Astrocyte (in vitro differentiated cells and primary cell): ENCODE results near the gene POLR2H.

Experiments
- EZH2 ChIP-seq: IDR thresholded peaks from 2 replicates; pipeline ENCODE4 v1.6.1; 2012; ENCODE audit warnings: mild to moderate bottlenecking, low read length, inconsistent platforms; ENCODE audit not compliant: insufficient read depth
- TF ChIP-seq, protein P1 (sequence below): IDR thresholded peaks from 2 replicates; pipeline ENCODE4 v1.5.1; 2011; ENCODE audit warnings: low read depth, mild to moderate bottlenecking, inconsistent platforms, low read length, moderate library complexity; ENCODE audit not compliant: insufficient read depth

DNA sequence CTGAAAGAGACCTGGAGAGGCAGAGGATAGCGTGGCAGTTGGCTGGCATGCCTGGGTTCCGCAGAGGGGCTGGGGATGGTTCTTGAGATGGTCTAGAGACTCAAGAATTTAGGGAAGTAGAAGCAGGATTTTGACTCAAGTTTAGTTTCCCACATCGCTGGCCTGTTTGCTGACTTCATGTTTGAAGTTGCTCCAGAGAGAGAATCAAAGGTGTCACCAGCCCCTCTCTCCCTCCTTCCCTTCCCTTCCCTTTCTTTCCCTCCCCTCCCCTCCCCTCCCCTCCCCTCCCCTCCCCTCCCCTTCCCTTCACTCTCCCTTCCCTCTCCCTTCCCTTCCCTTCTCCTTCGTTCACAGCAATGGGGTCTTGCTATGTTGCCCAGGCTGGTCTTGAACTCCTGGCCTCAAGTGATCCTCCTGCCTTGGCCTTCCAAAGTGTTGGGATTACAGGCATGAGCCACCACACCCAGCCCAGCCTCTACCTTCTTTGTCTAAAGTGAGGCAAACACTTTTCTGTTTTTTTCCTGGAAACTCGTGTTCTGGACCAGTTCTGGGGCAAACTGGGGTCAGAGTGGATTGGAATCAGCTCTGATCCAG, 28.5 kb downstream of the POLR2H start:
- TF ChIP-seq, protein P1, sequence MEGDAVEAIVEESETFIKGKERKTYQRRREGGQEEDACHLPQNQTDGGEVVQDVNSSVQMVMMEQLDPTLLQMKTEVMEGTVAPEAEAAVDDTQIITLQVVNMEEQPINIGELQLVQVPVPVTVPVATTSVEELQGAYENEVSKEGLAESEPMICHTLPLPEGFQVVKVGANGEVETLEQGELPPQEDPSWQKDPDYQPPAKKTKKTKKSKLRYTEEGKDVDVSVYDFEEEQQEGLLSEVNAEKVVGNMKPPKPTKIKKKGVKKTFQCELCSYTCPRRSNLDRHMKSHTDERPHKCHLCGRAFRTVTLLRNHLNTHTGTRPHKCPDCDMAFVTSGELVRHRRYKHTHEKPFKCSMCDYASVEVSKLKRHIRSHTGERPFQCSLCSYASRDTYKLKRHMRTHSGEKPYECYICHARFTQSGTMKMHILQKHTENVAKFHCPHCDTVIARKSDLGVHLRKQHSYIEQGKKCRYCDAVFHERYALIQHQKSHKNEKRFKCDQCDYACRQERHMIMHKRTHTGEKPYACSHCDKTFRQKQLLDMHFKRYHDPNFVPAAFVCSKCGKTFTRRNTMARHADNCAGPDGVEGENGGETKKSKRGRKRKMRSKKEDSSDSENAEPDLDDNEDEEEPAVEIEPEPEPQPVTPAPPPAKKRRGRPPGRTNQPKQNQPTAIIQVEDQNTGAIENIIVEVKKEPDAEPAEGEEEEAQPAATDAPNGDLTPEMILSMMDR, result no peak
- no peak for TF ChIP-seq EZH2
